Adipocyte (in vitro differentiated cells): ENCODE results near the gene DVL2.
"Not testable (repeated sequence)": the region's sequence is repeated elsewhere in the genome, so short reads cannot be mapped to it uniquely, and the experiment has no call there.

Source experiments
- DNase-seq: peaks from one replicate; pipeline ENCODE4 v3.0.0-alpha.2; 2015; ENCODE audit warnings: low read depth
- H3K27me3 ChIP-seq: replicated peaks from 2 replicates; pipeline ENCODE4 v1.7.0; 2013; ENCODE audit warnings: mild to moderate bottlenecking, low read length, moderate library complexity; ENCODE audit not compliant: control insufficient read depth, insufficient read depth
- H3K36me3 ChIP-seq: 2 replicates; pipeline ENCODE4 v1.7.0; 2013; ENCODE audit warnings: low read length, mild to moderate bottlenecking, moderate library complexity; ENCODE audit not compliant: control insufficient read depth, insufficient read depth, severe bottlenecking
- H3K4me1 ChIP-seq: 2 replicates; pipeline ENCODE4 v1.7.0; 2013; ENCODE audit warnings: mild to moderate bottlenecking, low read length, moderate library complexity; ENCODE audit not compliant: control insufficient read depth, insufficient read depth
- H3K4me3 ChIP-seq: 2 replicates; pipeline ENCODE4 v1.7.0; 2013; ENCODE audit warnings: mild to moderate bottlenecking, low read length, moderate library complexity
- H3K9ac ChIP-seq: 2 replicates; pipeline ENCODE4 v1.7.0; 2013; ENCODE audit warnings: mild to moderate bottlenecking, low read length, moderate library complexity
- H3K9me3 ChIP-seq: 2 replicates; pipeline ENCODE4 v1.7.0; 2013; ENCODE audit warnings: mild to moderate bottlenecking, low read length, moderate library complexity; ENCODE audit not compliant: control insufficient read depth

The DVL2 gene

DNA sequence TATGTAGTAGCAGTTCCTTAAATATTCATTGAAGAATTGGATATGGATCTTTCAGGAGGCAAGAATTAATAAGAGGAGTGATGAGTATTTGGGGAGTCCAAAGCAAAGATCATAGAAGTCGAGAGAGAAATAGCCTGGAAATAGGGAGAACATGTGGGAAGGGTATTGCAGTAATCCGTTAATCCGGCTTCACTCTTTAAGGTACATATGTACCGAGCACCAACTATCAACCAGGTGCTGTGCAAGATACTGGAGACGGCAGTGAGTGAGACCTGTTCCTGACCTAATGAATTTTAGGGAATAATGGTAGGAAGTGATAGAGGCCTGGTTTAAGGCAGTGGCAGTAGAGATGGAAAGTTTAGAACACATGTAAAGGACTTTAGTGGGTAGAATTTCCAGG lies 18.8 kb upstream of the DVL2 start:
- H3K4me1 ChIP-seq = peaks cover 28% of the 10 kb centered on the region
- H3K4me3 ChIP-seq = peak overlapping the region; percentile 88

DNA sequence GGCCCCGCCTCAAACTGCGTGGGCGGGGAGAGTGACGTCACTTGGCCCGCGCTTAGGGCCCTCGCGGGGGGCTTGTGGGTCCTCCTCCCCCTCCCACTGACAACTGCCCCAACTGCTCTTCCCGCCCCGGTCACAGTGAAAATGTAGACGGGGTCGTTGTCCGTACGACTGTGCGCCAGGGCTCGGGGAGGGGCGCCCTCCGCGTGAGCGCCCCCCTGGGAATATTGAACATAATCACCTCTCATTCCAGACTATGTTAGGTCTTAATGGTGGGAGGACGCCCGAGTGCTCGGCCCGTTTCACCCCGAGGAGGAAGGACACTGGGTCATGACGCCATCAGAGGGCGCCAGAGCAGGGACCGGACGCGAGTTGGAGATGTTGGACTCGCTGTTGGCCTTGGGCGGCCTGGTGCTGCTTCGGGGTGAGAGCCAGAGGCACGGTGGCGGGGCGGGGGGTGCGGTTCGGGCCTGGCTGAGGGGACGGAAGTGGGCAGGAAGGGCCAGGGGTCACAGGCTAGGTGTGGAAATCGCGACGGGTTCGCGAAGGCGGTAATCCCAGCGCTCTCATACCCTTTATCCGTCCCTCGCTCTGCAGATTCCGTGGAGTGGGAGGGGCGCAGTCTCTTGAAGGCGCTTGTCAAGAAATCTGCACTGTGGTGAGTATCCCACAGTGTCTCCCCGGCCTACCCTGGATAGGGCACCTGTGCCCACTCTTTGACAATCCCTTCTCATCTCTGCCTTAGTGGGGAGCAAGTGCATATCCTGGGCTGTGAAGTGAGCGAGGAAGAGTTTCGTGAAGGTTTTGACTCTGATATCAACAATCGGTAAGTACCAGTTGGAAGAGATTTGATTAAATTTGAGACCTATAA lies 18.1 kb upstream of the DVL2 start, which contains the start of gene ELP5:
Gene ELP5, plus strand, starts transcription at position 40 of the 868 bp plus-strand sequence. Its CDS starts 336 bp downstream, at position 376.
- Histone ChIP-seq H3K4me1 (peaks cover 28% of the 10 kb centered on the region), H3K9ac (peak within 1 kb of the TSS; percentile 97), H3K9me3 (no peaks in the 10 kb centered on the region), H3K27me3 (no peaks in the 10 kb centered on the region), H3K36me3 (peaks cover 29% of the 10 kb centered on the region), H3K4me3 (peak within 1 kb of the TSS; percentile 88)
- peak; percentile 98 for DNase-seq

More for the DNA sequence above, 18.8 kb upstream of the DVL2 start:
- DNase-seq = no peak
- Histone ChIP-seq H3K36me3 (peaks cover 32% of the 10 kb centered on the region), H3K27me3 (no peaks in the 10 kb centered on the region), H3K9me3 (no peaks in the 10 kb centered on the region), H3K9ac (peak overlapping the region; percentile 97)

DNA sequence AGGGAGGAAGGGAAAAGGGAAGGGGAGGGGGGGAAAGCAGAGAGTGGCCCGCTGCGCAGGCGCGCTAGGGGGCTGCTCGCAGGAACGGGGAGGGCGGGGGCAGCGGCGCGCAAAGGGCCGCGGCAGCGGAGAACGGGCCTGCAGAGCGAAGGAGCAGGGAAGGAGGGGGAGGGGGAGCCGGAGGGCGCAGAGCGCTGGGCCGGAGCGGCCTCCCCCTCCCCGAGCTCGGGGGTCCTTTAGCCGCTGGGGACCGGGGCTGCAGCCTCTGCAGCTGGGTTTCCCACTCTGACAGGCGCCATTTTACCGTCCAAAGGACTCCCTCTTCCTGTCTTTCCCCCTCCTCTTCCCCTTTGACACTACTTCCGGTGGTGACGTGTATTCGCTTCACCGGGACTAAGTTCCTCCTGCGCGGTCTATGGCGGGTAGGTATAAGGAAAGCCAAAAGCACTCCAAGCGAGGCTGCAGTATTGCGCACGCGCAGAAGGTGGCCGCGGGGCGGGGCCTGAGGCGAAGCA lies 17.4 kb upstream of the DVL2 start, which contains the start of gene CTDNEP1:
Gene CTDNEP1, minus strand, starts transcription at position 74 of the 515 bp plus-strand sequence. CDS start 438 bp downstream, outside the sequence.
- Histone ChIP-seq H3K27me3 (no peaks in the 10 kb centered on the region), H3K36me3 (peaks cover 26% of the 10 kb centered on the region)
- DNase-seq = peak; percentile 99

DNA sequence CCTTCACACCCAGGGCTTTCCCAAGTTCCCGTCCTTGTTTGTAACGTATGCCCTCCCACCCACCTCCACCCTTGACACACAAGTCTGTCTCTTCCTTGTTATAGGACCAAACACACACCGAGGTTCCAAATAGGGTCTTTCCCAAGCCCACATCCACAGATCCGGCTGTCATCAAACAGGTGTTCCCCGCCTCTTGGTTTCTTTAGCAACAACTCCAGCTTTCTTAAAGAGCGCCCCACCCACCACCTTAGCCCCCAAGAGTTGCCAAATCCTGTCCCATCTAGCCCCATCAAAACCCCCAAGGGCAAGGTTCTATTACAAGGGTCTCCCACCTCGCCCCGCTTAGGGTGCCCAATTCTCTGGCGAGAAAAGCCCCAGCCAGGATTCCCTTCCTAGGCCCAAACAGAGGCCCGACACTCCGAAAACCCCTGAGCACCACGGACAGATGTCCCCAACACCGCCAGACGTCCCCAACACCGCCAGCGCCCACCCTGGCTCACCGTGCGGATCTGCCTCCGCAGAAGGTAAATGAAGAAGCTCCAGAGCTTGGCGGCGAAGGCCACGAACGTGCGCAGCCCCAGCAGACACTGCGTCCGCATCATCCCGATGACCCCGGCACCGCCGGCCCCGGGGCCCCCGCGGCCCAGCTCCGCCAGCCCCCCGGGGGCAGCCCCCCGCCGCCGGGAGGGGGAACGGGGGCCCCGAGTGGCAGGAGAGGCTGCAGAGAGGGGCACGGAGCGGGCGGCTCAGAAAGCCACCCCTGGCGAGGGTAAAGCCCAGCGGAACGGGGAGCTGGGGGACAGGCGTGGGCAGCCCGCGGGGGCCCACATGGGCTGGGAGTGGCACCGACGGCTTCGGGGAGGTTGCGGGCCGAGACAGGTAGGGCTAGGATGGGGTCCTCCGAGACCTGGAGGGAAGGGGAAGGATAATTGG lies 16.6 kb upstream of the DVL2 start:
- peaks cover 28% of the 10 kb centered on the region for H3K36me3 ChIP-seq
- DNase-seq = peak; percentile 42
- H3K9ac ChIP-seq = peak overlapping the region; percentile 97
- H3K27me3 ChIP-seq = no peaks in the 10 kb centered on the region
- no peaks in the 10 kb centered on the region for H3K9me3 ChIP-seq
- peaks cover 28% of the 10 kb centered on the region for H3K4me1 ChIP-seq
- peak overlapping the region; percentile 88 for H3K4me3 ChIP-seq

More for the DNA sequence above, 17.4 kb upstream of the DVL2 start, which contains the start of gene CTDNEP1:
- Histone ChIP-seq H3K9me3 (no peaks in the 10 kb centered on the region), H3K9ac (peak within 1 kb of the TSS; percentile 97), H3K4me3 (peak within 1 kb of the TSS; percentile 88), H3K4me1 (peaks cover 28% of the 10 kb centered on the region)

DNA sequence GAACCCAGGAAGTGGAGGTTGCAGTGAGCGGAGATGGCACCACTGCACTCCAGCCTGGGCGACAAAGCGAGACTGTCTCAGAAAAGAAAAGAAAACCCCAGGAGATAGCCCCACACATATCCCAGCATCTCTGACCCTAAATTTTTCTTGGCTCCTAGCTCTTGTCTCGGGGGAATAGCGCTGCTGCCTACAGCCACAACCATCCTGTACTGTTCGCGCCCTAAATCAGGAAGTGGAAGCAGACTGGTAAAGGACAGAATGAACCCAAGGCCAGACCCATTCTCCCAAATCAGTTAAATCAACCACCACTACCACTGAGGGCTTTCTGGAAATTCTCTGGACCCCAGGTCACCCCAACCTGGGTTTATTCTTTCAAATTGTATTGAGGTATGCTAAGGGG lies 15.5 kb upstream of the DVL2 start:
- peak overlapping the region; percentile 88 for H3K4me3 ChIP-seq
- H3K27me3 ChIP-seq = no peaks in the 10 kb centered on the region
- DNase-seq = no peak

DNA sequence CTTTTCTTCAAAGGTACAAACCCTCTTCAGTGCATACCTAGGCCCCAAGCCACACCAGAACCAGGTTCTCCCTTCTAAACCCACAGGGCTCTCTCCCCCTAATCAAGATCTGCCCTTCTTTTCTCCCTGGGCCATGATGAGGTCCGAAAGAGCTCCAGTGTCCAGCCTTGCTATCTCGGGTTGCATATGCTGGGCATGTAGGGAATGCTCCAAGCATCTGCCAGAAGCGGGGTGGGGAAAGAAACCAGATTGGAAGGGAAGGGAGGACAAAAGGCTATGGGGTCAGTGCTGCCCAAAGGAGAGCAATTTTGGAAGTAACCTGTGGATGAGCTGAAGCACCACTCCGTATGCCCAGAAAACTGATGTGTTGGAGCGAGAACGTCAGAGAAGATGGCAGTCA lies 14.9 kb upstream of the DVL2 start:
- DNase-seq = no peak
- Histone ChIP-seq H3K9ac (no peak overlapping the region), H3K27me3 (no peaks in the 10 kb centered on the region), H3K36me3 (peaks cover 26% of the 10 kb centered on the region), H3K9me3 (no peaks in the 10 kb centered on the region), H3K4me1 (peaks cover 28% of the 10 kb centered on the region), H3K4me3 (no peak overlapping the region)

More for the DNA sequence above, 15.5 kb upstream of the DVL2 start:
- Histone ChIP-seq H3K9ac (peak overlapping the region; percentile 97), H3K9me3 (no peaks in the 10 kb centered on the region), H3K4me1 (peaks cover 28% of the 10 kb centered on the region), H3K36me3 (peaks cover 26% of the 10 kb centered on the region)

DNA sequence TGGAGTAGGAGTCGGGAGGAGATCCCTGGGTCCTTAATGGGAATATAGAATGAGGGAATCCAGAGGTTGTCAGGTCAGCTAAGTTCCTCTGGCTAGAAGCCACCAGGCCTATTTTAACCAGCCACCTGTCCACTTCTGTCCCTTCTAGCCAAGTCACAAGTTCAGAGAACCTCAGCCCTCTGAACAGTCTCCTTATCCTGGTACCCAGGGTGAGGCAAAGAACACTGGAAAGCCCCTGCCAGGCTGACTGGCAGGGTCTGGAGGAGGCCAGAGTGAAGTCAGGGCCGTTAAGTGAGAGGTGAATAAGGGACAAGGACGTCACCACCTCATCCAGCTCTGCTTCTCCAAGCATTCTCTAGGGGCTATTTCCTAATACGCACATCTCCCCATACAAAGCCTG lies 14.5 kb upstream of the DVL2 start:
- Histone ChIP-seq H3K27me3 (no peaks in the 10 kb centered on the region), H3K4me3 (no peak overlapping the region), H3K36me3 (peaks cover 26% of the 10 kb centered on the region), H3K9ac (no peak overlapping the region), H3K9me3 (no peaks in the 10 kb centered on the region), H3K4me1 (peaks cover 28% of the 10 kb centered on the region)
- DNase-seq = no peak

DNA sequence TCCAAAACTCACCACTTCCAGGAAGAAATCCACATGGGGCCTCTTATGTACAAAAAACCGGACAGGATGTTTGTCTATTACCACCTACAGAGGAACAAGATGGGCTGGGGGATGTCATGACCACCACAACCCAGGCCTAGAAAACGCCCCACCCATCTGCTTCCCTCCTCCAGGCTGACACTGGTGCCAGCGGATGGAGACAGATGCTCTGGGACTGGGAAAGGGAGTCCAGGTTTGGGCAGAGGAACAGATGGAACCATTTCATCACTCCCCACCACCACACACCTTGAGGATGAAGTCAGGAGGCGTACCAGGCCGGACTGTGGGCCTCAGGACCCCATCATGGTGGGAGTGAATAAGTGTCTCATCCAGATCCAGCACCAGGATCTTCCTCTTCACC lies 12.5 kb upstream of the DVL2 start:
- DNase-seq = no peak
- no peaks in the 10 kb centered on the region for H3K27me3 ChIP-seq
- H3K9me3 ChIP-seq = no peaks in the 10 kb centered on the region
- peaks cover 26% of the 10 kb centered on the region for H3K36me3 ChIP-seq
- no peak overlapping the region for H3K4me3 ChIP-seq
- no peak overlapping the region for H3K9ac ChIP-seq
- H3K4me1 ChIP-seq = peaks cover 25% of the 10 kb centered on the region

DNA sequence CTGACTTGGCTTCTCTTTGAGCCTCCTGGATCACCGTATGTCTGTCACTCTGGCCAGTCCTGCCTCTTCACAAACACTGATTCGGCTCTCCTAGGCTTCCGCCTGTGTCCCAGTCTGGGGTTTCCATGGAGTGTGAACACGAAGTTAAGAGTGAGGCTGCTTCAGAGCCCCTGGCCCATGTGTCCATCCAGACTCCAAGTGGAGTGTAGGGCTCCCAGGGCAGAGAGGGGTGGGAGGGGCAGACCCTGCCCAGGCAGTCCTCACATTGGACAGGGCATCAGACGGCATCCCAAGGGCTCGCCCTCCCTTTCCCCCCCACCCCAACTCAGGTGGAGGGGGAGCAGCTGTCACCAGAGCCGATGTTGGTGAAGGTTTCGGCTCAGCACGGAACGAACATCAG lies 9.5 kb upstream of the DVL2 start:
- Histone ChIP-seq H3K4me3 (peak overlapping the region; percentile 98), H3K4me1 (peaks cover 29% of the 10 kb centered on the region), H3K36me3 (peaks cover 37% of the 10 kb centered on the region), H3K9ac (peak overlapping the region; percentile 99)
- H3K9me3 ChIP-seq, DNase-seq, H3K27me3 ChIP-seq: not testable (repeated sequence)

DNA sequence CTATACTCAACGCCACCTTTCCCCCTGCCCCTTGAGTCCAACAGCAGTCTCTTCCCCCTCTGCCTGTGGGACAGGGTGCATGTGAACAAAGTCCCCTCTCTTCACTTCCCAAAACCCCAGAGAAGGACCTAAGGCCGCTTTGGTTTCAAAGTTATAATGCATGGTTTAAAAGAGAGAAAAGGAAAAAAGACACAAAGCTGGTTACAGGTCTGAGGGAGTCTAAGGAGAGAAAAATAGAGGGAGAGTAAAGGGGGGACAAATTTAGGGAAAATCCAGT lies 9.1 kb upstream of the DVL2 start:
- H3K4me3 ChIP-seq = peak overlapping the region; percentile 98
- H3K9me3 ChIP-seq = no peaks in the 10 kb centered on the region
- peak overlapping the region; percentile 99 for H3K9ac ChIP-seq
- DNase-seq = no peak
- H3K36me3 ChIP-seq = peaks cover 37% of the 10 kb centered on the region
- H3K27me3 ChIP-seq = no peaks in the 10 kb centered on the region
- H3K4me1 ChIP-seq = peaks cover 26% of the 10 kb centered on the region
